Suppressor macrophage treated with lipopolysaccharide for 1 hour (primary cell): Measurements from ENCODE around the gene LDLRAD4.

Experiments
- DNase-seq, 3 donors: peaks; one replicate each; pipeline ENCODE4 v3.0.0-alpha.2; 2020 to 2022

Gene LDLRAD4

DNA sequence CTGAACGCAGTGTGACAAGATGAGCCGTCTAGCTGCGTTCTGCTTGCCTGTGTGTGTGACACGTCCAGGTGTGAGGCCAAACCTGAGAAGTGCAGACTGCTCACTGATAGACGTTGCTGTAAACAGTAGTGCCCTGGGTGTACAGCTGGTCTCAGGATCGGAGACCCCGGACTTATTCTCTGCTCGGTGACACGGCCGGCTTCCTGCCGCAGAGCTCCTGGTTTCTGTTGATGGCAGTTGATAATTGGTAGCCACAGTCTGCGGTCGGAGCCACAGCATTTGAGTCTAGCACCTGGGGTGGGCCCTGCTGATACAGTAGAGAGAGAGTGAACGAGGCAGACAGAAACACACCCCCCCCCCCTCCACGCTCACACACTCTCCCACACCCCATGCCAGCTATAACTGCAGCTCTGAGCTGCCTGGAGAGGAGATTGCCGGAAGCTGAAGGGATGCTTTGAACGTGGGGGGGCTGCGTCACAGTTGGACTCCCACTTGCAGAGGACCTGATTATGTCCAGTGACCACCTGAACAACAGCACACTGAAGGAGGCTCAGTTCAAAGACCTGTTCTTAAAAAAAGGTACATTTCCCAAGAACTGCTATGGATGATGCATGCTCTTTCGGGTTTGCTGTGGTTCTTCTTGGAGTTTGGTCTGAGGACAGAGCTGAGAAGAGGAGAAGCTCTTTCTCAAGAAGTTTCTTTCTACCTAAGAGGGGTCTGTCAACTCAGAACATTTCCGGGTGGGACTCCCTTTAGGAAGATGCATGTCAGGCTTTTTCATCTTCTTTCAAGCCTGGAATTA is 393.8 kb downstream of the LDLRAD4 start:
- DNase-seq, result peak in 1 of 3 donors; percentile 25

- no peak for DNase-seq
Observed at GRCh38 chr18:13613099-13613498, 394.5 kb downstream of the LDLRAD4 start.

DNA sequence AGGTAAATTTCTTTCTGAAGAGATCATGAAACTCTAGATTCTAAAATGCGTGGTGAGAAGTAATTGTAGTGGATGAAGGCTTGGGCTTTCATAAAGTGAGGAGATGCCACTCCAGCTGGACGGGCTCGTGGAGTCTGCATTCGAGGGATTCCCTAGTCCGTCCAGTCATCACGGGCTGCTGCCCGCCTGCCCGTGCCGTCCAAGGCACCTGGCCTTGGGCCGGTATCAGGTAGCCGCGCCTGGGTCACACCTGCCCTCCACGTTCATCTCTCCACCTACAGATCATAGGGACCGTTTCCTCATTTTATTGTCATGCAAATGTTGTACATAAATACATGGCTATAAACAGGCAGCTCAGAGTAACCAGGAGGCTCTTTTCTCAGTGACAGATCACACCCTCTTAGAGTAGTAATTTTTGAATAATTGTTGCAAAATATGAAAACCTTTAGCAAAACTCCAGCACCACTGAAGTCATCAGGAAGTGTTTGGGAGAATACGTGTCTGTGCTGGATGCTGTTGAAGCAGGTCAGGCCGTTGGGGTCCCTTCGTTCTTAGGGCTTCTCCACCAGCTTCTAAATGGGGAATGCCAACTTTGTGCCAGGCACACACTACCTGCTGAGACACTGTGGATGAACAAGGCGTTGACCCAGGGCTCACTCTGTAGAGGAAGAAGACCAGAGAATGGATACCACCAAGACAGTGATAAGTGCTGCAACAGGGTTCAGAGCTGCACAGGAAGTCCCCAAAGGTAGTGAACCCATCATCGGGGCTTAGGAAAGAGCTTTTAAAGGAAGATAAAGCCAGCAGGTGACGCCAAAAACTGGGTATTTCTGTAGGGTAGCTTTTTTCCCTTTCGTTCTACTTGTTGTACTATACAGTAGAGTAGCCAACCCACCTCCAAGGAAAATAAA is 395.3 kb downstream of the LDLRAD4 start:
- DNase-seq, result peak; percentile 22 to 66 (median 47)

GRCh38 chr18:13614641-13615288 is 396.2 kb downstream of the LDLRAD4 start:
- DNase-seq, result peak; percentile 49 to 65 (median 61)

DNA sequence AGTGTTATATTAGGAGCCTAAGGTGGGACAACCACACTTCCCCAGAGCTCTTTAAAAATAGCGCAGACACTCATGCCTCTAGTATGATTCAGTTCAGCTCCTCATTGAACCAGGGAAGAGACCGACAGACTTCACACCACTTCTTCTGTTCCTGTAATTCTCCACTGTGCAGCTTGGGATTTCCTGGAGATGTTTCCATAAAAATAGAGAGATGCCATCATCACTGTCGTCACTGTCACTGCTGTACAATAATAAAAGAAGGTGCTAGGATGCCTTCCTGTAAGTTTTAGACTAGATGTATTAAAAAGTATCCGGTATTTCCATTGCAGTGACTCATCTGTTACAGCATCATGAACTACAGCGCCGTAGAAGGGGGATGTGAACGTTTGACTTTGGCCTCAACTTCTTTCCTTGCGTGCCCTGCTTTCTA is 396.9 kb downstream of the LDLRAD4 start:
- peak; percentile 79 to 95 (median 85) for DNase-seq

GRCh38 chr18:13616041-13616440 is 397.5 kb downstream of the LDLRAD4 start:
- DNase-seq, result no peak

DNA sequence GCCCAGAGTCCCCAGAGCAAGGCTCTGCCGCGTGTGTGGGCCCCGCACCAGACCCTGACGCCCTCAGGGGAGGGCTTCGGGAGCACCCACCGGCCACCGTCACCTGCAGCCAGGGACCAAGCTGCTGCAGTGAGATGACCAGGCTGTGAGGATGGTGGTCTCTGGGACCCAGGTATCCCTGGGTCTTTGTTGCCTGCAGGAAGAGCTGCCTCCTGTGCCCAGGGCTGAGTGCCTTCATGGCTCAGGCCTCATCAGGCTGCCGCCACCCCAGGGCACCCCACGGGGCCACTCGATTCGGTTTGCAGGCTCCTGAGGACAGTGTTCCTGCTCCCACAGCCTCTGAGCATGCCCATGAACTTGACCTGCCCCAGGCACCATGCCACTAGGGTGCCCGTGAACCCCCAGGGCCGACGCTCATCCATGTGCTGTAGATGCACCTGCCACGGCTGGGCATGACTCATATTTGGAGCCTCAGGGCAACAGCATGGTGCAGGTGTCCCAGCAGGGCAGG is 398.0 kb downstream of the LDLRAD4 start:
- no peak for DNase-seq

GRCh38 chr18:13617826-13618515 is 399.4 kb downstream of the LDLRAD4 start:
- no peak for DNase-seq

- DNase-seq, result no peak
Observed at GRCh38 chr18:13618760-13619438, 400.3 kb downstream of the LDLRAD4 start.

- DNase-seq, result no peak
Observed at GRCh38 chr18:13619505-13620205, 401.1 kb downstream of the LDLRAD4 start.

GRCh38 chr18:13620206-13620672 is 401.7 kb downstream of the LDLRAD4 start:
- no peak for DNase-seq

GRCh38 chr18:13620818-13621445 is 402.4 kb downstream of the LDLRAD4 start:
- no peak for DNase-seq

GRCh38 chr18:13621446-13621849 is 402.9 kb downstream of the LDLRAD4 start:
- no peak for DNase-seq

- no peak for DNase-seq
Observed at GRCh38 chr18:13621886-13622619, 403.5 kb downstream of the LDLRAD4 start.

- no peak for DNase-seq
Observed at GRCh38 chr18:13622751-13623150, 404.2 kb downstream of the LDLRAD4 start.

DNA sequence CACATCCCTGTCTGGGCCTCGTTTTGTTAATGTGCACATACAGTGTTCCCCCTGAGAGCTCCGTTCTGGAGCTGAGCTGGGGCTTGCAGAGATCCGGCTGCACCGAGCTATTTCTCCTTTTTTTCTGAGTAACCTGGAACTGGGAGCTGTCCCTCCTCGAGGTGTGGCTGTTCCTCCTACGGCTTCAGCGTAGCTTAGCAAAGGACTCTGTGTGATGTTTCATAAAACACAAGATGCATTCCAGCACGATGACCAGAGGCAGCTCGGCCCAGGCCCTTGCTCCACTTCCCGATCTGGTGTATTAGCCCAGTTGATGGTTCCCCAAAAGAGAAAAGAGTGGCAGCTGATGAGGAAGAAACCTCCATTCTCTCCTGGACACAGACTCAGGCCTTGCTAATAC is 404.8 kb downstream of the LDLRAD4 start:
- peak; percentile 56 to 63 (median 61) for DNase-seq

- no peak for DNase-seq
Observed at GRCh38 chr18:13623871-13624270, 405.3 kb downstream of the LDLRAD4 start.

GRCh38 chr18:13624563-13625237 is 406.1 kb downstream of the LDLRAD4 start:
- DNase-seq, result no peak

GRCh38 chr18:13625355-13625754 is 406.8 kb downstream of the LDLRAD4 start:
- no peak for DNase-seq
